Activated gamma-delta T cell (primary cell): ENCODE measurements around the gene CADPS2.
"Not testable (repeated sequence)": the region's sequence is repeated elsewhere in the genome, so short reads cannot be mapped to it uniquely, and the experiment has no call there.

Source experiments
- DNase-seq: peaks from one replicate; lab custom pipeline; 2025; lab: John Stamatoyannopoulos, UW

The CADPS2 gene

GRCh38 chr7:122849957-122850328 is 36.3 kb downstream of the CADPS2 start:
- no peak for DNase-seq

- no peak for DNase-seq
Measured at GRCh38 chr7:122849322-122849956, 36.8 kb downstream of the CADPS2 start.

GRCh38 chr7:122847871-122848473 is 38.3 kb downstream of the CADPS2 start:
- no peak for DNase-seq

GRCh38 chr7:122846591-122846990 is 39.7 kb downstream of the CADPS2 start:
- DNase-seq = no peak

- DNase-seq = no peak
Measured at GRCh38 chr7:122845286-122845685, 41.0 kb downstream of the CADPS2 start.

- no peak for DNase-seq
Measured at GRCh38 chr7:122844191-122844988, 41.9 kb downstream of the CADPS2 start.

- DNase-seq = no peak
Measured at GRCh38 chr7:122842971-122843370, 43.3 kb downstream of the CADPS2 start.

GRCh38 chr7:122836286-122836685 is 50.0 kb downstream of the CADPS2 start:
- DNase-seq = not testable (repeated sequence)

- not testable (repeated sequence) for DNase-seq
Measured at GRCh38 chr7:122834571-122834942, 51.7 kb downstream of the CADPS2 start.

GRCh38 chr7:122833888-122834570 is 52.2 kb downstream of the CADPS2 start:
- DNase-seq = no peak

- no peak for DNase-seq
Measured at GRCh38 chr7:122831436-122831835, 54.8 kb downstream of the CADPS2 start.

GRCh38 chr7:122829962-122830361 is 56.3 kb downstream of the CADPS2 start:
- no peak for DNase-seq

- DNase-seq = no peak
Measured at GRCh38 chr7:122827763-122828162, 58.5 kb downstream of the CADPS2 start.

- DNase-seq = no peak
Measured at GRCh38 chr7:122813845-122814244, 72.4 kb downstream of the CADPS2 start.

- no peak for DNase-seq
Measured at GRCh38 chr7:122803851-122804250, 82.4 kb downstream of the CADPS2 start.

GRCh38 chr7:122803323-122803722 is 82.9 kb downstream of the CADPS2 start:
- DNase-seq = no peak

GRCh38 chr7:122802301-122802751 is 83.9 kb downstream of the CADPS2 start:
- DNase-seq = no peak

- no peak for DNase-seq
Measured at GRCh38 chr7:122791959-122792545, 94.2 kb downstream of the CADPS2 start.

GRCh38 chr7:122790591-122790990 is 95.7 kb downstream of the CADPS2 start:
- no peak for DNase-seq

GRCh38 chr7:122790132-122790531 is 96.1 kb downstream of the CADPS2 start:
- DNase-seq = no peak

- DNase-seq = no peak
Measured at GRCh38 chr7:122789156-122789555, 97.1 kb downstream of the CADPS2 start.

- DNase-seq = no peak
Measured at GRCh38 chr7:122770686-122771335, 115.4 kb downstream of the CADPS2 start.
